Effector memory CD8-positive, alpha-beta T cell (primary cell): ENCODE data around the gene DCT.

Experiments
- ATAC-seq: fragments of 150-1000 bp; cut with Tn5 transposase; replicated peaks from 2 replicates; pipeline ENCODE4 v1.10.0; 2021; ENCODE audit warnings: mild to moderate bottlenecking, moderate library complexity
- DNase-seq, 3 experiments: peaks; one replicate each; pipeline ENCODE4 v3.0.0; 2021
- H3K27ac Mint-ChIP-seq, 2 donors: one replicate each; pipeline ENCODE4 v1.8.0; 2022; ENCODE audit warnings: mild to moderate bottlenecking in 2 of 2, mixed read lengths in 2 of 2, moderate library complexity in 2 of 2
- H3K27me3 Mint-ChIP-seq, 2 donors: one replicate each; pipeline ENCODE4 v1.8.0; 2022; ENCODE audit warnings: mixed read lengths in 2 of 2
- H3K36me3 Mint-ChIP-seq: one replicate; pipeline ENCODE4 v1.8.0; 2022; ENCODE audit warnings: mild to moderate bottlenecking, moderate library complexity, mixed read lengths; ENCODE audit not compliant: insufficient read depth
- H3K4me1 Mint-ChIP-seq, 2 donors: one replicate each; pipeline ENCODE4 v1.8.0; 2022; ENCODE audit warnings: low read depth in 2 of 2, mixed read lengths in 2 of 2
- H3K4me3 Mint-ChIP-seq, 2 donors: one replicate each; pipeline ENCODE4 v1.8.0; 2022; ENCODE audit warnings: mild to moderate bottlenecking in 2 of 2, mixed read lengths in 2 of 2, moderate library complexity in 2 of 2
- H3K9me3 Mint-ChIP-seq, 2 donors: one replicate each; pipeline ENCODE4 v1.8.0; 2022; ENCODE audit warnings: mixed read lengths in 2 of 2

Gene DCT

DNA sequence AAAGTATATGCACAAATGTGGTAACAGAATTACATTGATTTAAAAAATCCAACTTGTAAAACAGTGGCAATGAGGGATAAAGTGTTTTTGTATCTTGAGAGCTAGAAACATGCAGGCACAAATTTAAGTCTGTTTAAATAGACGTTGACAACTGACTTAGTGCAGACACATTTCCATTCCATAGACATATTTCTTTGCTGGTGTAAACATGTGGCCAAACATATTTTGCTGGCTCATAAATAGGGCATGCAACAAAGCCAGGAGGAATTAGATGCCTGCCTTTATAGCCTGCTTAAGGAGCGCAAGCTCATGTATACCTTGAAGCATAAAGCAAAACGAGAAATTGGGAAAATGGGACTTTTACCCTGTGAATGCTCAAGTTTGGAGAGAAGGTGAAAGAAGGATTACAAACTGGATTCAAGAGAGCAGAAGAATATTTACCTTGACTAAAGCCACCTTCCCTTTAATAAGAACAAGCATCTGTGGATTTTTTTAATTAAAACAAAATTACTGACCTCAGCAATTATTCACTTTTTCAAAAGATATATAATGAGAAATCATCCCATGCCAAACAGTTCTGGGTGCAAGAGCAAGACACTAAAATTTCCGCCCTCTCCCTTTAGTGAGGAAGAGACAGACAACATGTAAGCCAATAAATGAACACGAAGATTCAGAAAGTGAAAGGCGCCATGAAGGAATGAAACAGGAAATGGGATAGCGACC lies 71.0 kb downstream of the DCT start:
- Mint-ChIP-seq H3K27ac (no peak overlapping the region), H3K27me3 (peaks cover 25 to 26% of the 10 kb centered on the region in 2 donors), H3K4me3 (no peak overlapping the region), H3K9me3 (no peaks in the 10 kb centered on the region), H3K36me3 (no peaks in the 10 kb centered on the region), H3K4me1 (no peaks in the 10 kb centered on the region)
- DNase-seq (no peak), ATAC-seq (no peak)

DNA sequence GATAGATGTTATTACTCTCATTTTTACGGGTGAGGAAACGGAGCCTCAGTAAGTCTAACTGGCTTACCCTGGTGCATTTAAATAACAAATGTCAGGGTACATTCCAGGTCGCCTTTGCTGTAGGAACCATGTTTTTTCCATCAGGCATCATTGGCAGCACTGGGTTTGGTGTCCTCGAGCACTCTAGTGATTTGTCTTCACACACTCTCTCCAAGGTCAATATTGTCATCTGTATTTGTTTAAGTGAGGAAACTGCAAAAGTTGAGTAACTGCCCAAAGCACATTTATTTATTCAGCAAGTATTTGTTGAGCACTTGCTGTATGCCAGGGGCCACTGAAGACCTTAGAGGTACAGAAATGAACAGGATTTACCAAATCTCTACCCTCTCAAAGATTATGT lies 78.6 kb downstream of the DCT start:
- Mint-ChIP-seq H3K4me3 (no peak overlapping the region), H3K27ac (no peak overlapping the region), H3K36me3 (no peaks in the 10 kb centered on the region), H3K4me1 (no peaks in the 10 kb centered on the region), H3K9me3 (no peaks in the 10 kb centered on the region), H3K27me3 (peaks cover 16 to 22% of the 10 kb centered on the region in 2 donors)
- DNase-seq (no peak), ATAC-seq (no peak)

DNA sequence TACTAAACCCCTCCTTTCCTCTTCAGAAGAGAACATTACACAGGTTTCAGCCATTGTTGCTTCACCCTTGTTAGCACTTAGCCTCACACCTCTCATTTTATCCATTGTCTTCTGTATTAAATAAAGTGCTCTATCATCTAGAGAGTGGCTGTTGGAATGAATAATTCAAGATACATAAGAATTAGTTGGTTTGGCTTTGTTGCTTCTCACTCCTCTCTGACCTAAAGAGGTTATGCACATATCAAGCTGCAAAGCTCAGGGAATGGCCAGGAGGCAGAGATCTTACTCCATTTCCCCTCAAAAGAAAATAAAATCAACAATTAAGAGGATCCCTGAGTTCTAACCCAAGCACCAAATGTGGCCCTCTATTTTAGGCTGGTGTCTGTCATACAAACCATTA lies 79.7 kb downstream of the DCT start:
- H3K9me3 Mint-ChIP-seq, result no peaks in the 10 kb centered on the region
- no peak for ATAC-seq
- H3K27me3 Mint-ChIP-seq, result peaks cover 22 to 23% of the 10 kb centered on the region in 2 donors
- no peaks in the 10 kb centered on the region for H3K4me1 Mint-ChIP-seq
- no peak for DNase-seq
- no peak overlapping the region for H3K4me3 Mint-ChIP-seq
- H3K27ac Mint-ChIP-seq, result no peak overlapping the region
- H3K36me3 Mint-ChIP-seq, result no peaks in the 10 kb centered on the region

DNA sequence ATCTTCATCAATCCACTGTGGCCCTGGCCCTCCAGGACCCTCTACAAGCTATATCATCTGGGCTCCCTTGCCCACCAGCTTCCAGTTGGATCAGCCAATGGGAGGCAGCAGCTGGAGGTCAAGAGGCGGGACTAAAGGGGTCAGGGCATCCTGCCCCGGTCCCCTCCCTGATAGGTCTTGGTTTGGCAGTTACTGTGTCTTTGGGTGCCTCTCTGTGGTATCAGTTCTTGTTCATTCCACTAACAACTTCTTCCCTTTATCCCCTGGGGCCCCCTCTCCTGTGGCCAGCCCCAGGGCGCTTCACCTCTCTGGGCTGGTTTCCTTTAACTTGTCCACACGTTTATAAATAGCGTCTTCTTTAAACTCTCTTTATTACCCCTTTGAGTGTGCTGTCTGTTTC lies 83.6 kb downstream of the DCT start:
- ATAC-seq (no peak), DNase-seq (no peak)
- H3K4me1 Mint-ChIP-seq, result no peaks in the 10 kb centered on the region
- no peak overlapping the region for H3K27ac Mint-ChIP-seq
- H3K4me3 Mint-ChIP-seq, result no peak overlapping the region
- no peaks in the 10 kb centered on the region for H3K36me3 Mint-ChIP-seq
- no peaks in the 10 kb centered on the region for H3K9me3 Mint-ChIP-seq
- H3K27me3 Mint-ChIP-seq, result peaks cover 29 to 32% of the 10 kb centered on the region in 2 donors

DNA sequence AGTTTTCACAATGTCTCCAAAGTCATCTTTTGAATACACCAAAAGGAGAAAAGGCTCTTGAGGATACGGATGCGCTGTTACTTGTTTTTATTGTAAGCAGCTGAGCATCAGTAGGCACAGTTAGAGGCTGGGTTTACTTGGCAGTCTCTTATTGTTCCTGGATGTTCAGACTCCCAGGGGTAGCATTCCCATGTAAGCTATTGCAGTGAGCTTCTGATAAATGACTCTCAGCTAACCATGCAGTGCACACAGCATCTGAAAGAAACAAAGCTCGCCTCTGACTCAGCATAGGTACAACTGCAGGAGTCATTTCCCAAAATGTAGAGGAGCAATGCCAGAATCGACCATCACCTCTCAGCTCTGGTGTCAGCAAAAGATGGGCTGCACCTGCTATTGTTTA lies 84.8 kb downstream of the DCT start:
- Mint-ChIP-seq H3K4me3 (no peak overlapping the region), H3K36me3 (no peaks in the 10 kb centered on the region), H3K9me3 (no peaks in the 10 kb centered on the region), H3K27ac (no peak overlapping the region), H3K4me1 (no peaks in the 10 kb centered on the region), H3K27me3 (peaks cover 29% of the 10 kb centered on the region in 2 donors)
- DNase-seq, result no peak
- no peak for ATAC-seq

DNA sequence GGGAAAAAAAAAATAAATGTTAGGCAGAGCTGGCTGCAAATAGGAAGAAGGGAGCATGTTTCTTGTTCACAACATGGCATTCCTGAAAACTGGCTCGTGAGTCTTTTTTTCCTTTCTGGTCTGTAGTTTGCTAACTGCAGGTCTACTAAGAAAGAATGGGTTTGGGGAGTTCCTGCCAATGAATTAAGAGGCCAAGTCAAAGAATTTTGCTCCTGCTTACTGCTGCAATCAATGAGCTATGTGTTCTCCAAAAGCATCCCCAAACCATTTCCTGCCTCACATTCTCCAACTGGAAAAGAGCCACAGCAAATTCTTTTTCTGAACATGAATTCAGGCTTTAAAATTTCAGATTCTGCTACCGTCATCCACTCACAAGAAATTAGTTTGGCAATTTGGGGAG lies 88.6 kb downstream of the DCT start:
- no peak overlapping the region for H3K4me3 Mint-ChIP-seq
- no peaks in the 10 kb centered on the region for H3K4me1 Mint-ChIP-seq
- H3K36me3 Mint-ChIP-seq, result no peaks in the 10 kb centered on the region
- H3K27me3 Mint-ChIP-seq, result peaks cover 9 to 19% of the 10 kb centered on the region in 2 donors
- ATAC-seq (no peak), DNase-seq (no peak)
- H3K27ac Mint-ChIP-seq, result no peak overlapping the region
- no peaks in the 10 kb centered on the region for H3K9me3 Mint-ChIP-seq

DNA sequence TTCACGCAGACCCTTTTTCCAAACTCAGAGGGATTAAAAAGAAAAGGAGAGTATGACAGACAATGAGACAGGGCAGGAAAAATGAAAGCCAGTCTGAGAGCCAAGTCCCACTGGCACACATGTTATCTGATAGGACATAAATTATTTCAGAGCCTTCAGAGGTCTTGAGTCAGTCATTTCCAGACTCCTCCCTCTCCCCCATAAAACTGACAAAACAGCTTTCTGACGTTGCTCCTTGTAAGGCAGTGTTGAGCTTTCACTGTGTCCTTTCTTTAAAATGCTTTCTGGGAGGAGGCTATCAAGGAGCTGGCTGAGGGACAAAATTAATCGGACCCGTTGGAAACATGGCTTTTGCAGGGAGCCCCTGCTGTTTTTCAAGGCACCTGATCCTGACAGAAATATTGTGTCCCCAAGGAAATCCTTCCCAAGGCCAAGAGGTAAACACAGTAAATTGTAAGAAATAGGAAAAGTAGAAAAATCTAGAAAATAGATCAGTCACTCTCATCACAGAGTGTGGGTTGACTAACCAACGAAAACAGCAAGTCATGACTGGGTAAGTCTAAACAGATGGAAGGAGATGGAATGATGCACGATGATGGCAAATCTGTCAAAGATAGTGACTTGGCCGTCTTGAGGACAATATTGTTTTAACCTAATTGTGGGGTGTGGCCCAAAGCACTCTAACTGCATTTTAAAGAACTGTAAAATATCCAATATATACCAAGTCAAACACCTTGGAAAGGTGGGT lies 89.7 kb downstream of the DCT start:
- ATAC-seq, result no peak
- H3K4me1 Mint-ChIP-seq, result no peaks in the 10 kb centered on the region
- no peaks in the 10 kb centered on the region for H3K9me3 Mint-ChIP-seq
- no peak for DNase-seq
- no peak overlapping the region for H3K27ac Mint-ChIP-seq
- H3K27me3 Mint-ChIP-seq, result peaks cover 9 to 14% of the 10 kb centered on the region in 2 donors
- no peaks in the 10 kb centered on the region for H3K36me3 Mint-ChIP-seq
- no peak overlapping the region for H3K4me3 Mint-ChIP-seq

DNA sequence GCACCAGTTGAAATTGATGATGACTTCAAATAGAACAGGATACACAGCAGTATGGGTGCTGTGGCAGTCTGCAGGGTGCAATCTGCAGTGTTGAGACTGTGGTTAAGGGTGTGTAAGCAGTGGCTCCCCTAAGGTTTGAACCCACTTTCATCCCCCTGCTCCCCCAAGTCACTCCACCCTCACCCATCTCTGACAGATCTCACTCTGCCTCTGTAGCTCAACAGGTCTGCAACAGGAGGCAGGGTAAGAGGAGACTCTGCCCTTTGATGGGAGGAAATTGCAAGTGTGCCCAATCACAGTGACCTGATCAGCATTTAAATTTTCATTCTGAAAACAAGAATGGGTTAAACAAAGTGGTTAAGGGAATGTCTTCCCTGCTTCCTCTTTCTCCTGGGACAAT lies 92.4 kb downstream of the DCT start:
- Mint-ChIP-seq H3K36me3 (no peaks in the 10 kb centered on the region), H3K4me1 (no peaks in the 10 kb centered on the region), H3K27me3 (peaks cover 14 to 27% of the 10 kb centered on the region in 2 donors), H3K4me3 (no peak overlapping the region), H3K9me3 (no peaks in the 10 kb centered on the region), H3K27ac (no peak overlapping the region)
- no peak for DNase-seq
- no peak for ATAC-seq
